NCI-H748 (cell line): Measurements from ENCODE around the gene FOXL3.

Experiments
- DNase-seq: peaks from one replicate; lab custom pipeline; 2025; ENCODE audit not compliant: unreplicated experiment; lab: John Stamatoyannopoulos, UW

The FOXL3 gene

DNA sequence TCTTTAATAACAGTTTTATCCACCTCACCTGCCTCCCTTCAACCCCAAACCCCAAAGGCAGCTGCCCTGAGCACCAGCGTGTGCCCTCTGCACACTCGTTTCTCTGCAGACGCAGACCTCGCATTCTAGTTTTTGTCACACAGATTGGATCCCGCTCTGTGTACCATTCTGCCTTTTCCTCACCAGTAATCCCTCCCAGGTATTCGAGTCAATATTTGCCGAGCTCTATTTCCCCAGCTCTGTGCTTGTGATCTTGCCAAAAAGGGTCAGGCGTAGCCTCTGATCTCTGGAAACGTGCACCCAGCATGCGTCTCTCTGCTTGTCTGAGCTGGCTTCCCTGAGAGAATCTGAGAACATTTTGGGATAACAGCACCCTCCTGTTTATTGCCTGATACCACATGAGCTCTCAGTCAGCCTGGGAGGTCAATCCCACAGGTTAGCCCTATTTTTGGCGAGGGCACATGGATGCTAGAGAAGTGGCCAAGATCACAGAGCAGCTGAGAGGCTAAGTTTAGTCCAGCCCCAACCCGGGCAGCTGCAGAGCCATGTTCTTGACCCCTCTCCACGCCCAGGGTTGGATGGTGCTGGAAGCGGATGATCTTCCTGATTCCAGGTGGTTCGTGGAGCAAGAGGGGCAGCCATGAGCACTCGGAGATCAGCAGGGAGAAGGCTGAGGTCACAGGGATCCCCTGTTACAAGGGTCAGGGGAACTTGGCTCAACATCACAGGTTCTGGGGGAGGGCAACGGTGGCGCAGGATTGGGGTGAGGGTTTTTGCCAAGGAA is 29.1 kb downstream of the FOXL3 start:
- DNase-seq = peak; percentile 19

- no peak for DNase-seq
Observed at GRCh38 chr7:320297-320696, 30.3 kb downstream of the FOXL3 start.

DNA sequence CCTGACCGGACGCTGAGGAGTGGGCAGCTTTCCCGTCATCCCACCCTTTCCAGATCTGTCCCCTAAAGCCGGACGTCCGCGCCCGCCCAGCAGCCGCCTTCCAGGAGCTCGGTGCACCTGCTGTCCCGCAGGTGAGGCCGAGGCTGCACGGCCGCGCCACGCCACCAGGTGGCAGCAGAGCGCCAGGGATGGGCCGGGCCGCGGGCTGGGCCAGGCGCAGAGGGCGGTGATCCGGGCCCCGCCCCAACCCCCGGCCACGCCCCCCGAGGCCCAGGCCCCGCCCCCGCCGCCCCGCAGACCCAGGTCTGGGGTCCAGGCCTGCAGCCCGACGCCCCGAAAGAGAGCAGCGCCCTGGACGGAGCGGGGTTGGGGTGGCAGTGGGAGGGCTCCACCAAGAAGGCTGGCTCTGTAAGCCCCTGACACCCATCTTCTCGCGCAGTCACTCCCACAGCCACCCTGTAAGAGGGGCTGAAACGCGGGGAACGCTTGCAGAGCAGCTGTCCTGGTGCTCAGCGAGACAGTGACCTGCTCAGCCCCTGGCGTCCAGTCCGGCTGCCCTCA is 32.2 kb downstream of the FOXL3 start:
- peak; percentile 64 for DNase-seq

DNA sequence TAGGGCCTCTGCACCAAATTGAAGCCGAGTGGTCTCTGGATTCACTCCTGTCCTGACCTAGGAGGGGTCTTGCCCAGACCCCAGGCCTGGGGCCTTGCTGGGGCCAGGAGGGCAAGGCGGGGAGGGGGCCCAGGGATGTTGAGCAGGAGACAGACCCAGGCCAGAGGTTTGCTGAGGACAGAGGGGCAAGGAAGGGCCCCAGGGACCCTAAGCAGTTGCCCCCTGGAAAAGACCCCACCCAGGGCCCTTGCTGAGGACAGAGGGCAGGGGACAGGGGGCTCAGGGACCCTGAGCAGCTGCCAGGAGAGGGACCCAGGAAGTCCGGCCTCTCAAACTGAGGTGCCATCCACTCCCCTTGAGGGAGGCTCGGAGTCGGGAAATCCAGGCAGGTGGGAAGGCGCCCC is 32.7 kb downstream of the FOXL3 start:
- no peak for DNase-seq

DNA sequence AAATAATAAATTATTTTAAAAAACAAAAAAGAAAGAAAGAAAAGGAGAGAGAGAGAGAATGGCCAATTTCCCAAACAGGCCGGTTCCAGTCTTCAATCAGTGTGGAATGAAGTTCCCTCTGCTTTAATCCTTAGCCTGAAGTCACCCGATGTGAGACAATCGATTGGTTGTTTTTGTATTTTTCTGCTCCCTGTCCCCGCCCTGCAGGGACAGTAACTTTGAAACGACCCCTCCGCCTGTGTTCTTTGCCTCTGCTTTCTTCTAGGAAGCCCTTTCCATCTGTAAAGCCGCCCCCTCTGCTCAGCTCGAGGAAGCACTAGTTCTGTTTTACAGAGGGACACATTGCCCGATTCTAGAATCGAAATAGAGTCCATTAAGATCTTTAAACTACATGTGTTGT is 33.4 kb downstream of the FOXL3 start:
- no peak for DNase-seq

- no peak for DNase-seq
Observed at GRCh38 chr7:324011-324410, 34.0 kb downstream of the FOXL3 start.

- DNase-seq = no peak
Observed at GRCh38 chr7:325051-325798, 35.3 kb downstream of the FOXL3 start.

DNA sequence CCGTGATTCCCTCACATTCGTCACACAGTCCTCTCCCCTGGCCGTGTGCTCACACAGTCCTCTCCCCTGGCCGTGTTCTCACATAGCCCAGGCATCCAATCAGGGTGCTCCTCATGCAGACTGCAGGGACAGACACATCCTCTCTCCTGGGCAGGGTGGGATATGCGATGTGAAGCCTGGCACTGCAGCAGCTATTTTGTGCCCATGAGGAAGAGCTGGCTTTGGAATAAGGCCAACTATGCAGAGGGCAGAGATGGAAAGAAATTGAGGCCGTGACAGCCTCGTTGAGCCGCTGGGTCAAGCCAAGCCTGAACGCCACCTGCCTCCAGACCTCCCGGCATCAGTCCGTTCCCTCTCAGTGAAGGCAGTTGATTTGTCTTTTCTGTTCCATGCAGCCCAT is 35.8 kb downstream of the FOXL3 start:
- no peak for DNase-seq

- no peak for DNase-seq
Observed at GRCh38 chr7:326273-326672, 36.3 kb downstream of the FOXL3 start.

- no peak for DNase-seq
Observed at GRCh38 chr7:326809-327232, 36.9 kb downstream of the FOXL3 start.

- DNase-seq = no peak
Observed at GRCh38 chr7:327233-327931, 37.4 kb downstream of the FOXL3 start.

DNA sequence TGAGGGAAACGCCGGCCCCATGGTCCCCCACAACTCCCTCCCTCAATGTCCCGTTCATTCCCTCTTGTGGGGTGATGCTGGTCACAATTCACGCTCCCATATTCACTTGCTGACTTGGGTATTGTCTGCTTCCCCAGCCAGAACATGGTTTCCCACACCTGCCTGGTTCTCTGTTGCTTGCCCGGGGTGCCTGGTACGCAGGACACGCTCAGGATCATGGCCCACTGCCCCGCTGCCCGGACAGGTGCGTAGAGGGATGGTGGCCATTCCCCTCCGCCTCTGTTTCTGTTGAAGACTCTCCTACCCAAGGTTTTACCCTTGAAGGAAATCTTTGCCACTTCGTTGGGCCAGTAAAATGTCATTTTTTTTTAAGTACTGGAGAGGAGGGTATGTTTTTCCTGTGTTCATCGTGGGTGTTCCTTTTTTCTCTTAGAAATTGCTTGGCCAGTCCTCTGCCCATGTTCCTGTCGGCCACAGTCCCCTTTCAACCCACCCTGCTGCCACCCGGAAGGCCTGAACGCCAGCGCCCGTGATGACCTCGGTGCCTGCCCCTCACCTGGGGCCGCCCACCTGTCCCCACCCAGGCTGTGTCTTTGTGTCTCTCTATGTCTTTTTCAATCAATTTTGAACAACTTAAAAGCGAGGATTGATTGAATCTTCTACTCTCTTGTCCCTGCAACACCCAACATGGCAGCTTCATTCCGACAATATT is 38.2 kb downstream of the FOXL3 start:
- no peak for DNase-seq

- DNase-seq = peak; percentile 29
Observed at GRCh38 chr7:329691-330281, 39.8 kb downstream of the FOXL3 start.

- DNase-seq = no peak
Observed at GRCh38 chr7:330511-331230, 40.7 kb downstream of the FOXL3 start.

GRCh38 chr7:332020-332517 is 42.1 kb downstream of the FOXL3 start:
- DNase-seq = no peak

DNA sequence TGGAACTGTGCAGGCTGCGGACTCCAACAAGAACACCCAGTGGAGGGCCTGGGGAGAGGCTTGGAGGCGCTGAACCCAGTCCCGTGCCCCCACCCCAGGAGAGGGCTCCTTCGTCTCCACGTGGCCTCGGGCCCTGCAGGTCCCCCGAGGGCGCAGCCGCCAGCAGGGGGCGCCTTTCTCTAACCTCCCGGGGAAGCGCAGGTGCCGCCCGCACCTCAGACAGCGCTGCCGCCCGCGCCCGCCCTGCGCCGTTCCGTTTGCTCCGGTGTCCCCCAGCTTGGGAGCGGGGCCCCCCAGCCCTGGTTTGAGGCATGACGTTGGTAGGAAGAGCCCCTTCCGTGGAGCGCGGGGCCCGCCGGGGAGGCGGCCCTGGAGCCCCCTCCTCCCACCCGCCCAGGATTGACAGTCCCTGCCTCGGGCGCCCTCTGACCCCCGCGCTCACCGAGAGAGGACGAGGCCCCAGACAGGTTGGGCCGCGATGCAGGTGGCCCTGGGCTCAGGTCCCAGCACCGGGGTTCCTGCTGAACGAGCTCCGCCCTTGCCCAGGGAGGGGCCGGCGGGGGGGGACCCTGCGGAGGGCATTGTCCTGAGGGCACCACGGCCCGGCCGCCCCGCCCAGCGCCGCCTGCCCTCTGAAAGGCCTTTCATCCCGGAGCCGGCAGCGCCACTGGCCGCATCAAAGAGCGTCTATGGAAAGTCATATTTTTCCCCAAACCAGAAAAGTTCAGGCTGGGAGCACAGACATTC is 42.8 kb downstream of the FOXL3 start:
- peak; percentile 74 for DNase-seq

DNA sequence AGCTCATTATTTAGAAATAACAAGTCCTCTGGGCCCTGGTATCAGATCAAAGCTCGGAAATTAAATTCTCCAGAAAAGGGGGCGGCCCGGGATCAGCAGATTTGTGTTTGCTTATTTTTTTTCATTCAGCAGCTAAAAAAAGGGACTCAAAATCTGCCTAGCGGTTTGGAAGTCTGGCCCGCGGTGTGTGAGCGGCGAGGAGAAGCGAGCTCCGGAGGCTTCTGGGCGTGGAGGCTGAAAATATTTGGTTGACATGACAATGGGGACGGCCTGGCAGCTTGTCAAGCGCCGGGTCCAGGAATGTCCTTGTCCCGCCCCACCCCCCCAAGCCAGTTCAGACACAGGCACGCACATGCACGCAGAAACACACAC is 43.4 kb downstream of the FOXL3 start:
- no peak for DNase-seq

GRCh38 chr7:334618-335357 is 44.8 kb downstream of the FOXL3 start:
- no peak for DNase-seq
